Left lobe of liver (tissue), 2 donors: ENCODE data around the gene GNAO1. TPM values are rescaled to one million over a fixed set of nuclear protein-coding genes. Genes with fewer than 3 reads are reported as not detected.
A peak's percentile ranks its signal among the peaks of the same experiment; 100 is the strongest.

Source experiments
- ATAC-seq: fragments of 200-7000 bp; cut with Tn5 transposase; one replicate; pipeline ENCODE4 v1.9.1; 2020; ENCODE audit warnings: mild to moderate bottlenecking, moderate library complexity
- DNase-seq: peaks from one replicate; pipeline ENCODE4 v3.0.0-alpha.2; 2020; ENCODE audit warnings: low spot score
- total RNA-seq: library from RNA; stranded (reverse); gene quantifications from one replicate; pipeline ENCODE4 v1.2.1, GENCODE V29; 2021
- donor health status: DM: no; HTN: no; CAD: no; lungs with moderate emphysema.
- donor health status: DM: no; HTN: yes; CAD: no.

Gene GNAO1
- total RNA-seq, 1 donor from 2014 or later, result 24.4 TPM

GRCh38 chr16:56327071-56327928 lies 136.0 kb downstream of the GNAO1 start:
- DNase-seq (no peak), ATAC-seq (no peak)

DNA sequence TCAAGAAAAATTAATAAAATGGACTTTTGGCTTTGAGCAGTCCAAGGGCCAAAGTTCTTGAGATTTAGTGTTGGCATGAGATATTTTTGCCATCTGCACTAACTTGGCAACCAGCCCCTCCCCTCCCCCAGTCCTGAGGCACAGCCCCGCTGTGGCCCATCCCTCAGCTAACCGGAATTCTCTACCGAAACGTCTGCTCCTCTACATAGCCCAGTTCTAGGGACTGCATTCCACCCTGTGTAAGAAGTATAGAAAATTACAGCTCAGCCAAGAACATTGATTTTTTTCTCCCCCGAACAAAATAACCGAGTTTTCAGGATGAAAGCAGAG lies 136.6 kb downstream of the GNAO1 start:
- DNase-seq (no peak), ATAC-seq (no peak)

DNA sequence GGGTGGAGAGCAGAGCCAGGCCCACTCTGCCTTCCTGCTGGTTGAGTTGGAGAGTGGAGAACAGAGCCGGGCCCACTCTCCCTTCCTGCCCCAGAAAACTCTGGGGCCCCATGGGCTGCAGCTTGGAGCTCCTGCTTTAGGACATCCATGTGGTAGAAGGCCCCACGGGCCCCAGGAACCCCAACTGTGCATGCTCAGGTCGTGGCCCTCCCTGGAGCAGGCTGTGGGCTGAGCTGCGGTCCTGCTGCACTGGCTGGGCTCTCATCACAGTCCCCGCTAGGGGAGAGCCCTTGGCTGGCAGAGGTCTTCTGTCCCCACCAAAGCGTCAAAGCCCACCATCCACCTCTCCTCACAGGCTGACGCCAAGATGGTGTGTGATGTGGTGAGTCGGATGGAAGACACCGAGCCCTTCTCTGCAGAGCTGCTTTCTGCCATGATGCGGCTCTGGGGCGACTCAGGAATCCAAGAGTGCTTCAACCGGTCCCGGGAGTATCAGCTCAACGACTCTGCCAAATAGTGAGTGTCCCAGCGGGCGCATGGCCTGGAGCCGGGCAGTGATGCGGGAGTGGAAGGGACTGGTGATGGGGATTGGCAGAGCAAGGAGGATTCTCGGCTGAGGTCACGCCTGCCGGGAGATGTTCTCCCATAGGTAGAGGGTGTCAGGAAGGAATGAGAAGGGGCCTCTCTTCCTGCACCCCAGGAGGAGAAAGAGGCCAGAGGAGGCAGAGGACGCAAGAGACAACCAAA lies 137.2 kb downstream of the GNAO1 start:
- ATAC-seq (no peak), DNase-seq (no peak)

DNA sequence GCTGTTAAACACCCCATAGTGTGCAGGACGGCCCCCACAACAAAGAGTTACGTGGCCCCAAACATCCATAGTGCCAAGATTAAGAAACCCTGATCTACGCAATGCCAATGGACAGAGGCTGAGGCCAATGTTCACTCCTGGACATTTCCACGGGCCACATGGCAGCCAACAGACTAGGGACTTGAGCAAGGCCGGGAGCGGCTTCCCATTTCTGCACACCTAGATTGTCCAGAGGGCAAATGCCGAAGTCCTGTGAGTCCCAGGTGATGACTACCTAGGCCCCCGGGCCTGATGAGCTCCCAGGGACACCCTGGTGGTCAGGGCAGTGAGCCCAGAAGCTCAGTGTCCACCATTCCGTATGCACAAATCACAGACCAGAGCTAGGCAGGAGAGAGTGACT lies 138.6 kb downstream of the GNAO1 start:
- DNase-seq, result peak; percentile 92
- peak; percentile 74 for ATAC-seq

DNA sequence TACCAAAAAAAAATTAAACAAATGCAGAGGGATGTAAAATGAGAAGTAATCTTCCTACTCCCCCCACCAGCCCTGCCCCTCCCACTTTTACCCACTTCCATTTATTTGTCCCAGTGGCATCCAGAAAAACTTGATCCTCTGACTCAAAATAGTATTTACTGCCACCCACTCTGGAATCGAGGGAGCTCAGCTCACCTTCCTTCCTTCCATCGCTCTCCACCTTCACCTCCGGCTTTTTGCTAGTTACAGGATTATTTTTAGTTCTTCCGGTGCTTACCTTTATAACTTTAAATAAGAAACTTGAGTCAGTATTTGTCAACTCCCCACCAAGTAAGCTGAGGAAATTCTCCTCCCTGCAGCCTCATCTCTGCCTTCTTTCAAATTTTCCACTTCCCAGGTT lies 139.2 kb downstream of the GNAO1 start:
- ATAC-seq (no peak), DNase-seq (no peak)

DNA sequence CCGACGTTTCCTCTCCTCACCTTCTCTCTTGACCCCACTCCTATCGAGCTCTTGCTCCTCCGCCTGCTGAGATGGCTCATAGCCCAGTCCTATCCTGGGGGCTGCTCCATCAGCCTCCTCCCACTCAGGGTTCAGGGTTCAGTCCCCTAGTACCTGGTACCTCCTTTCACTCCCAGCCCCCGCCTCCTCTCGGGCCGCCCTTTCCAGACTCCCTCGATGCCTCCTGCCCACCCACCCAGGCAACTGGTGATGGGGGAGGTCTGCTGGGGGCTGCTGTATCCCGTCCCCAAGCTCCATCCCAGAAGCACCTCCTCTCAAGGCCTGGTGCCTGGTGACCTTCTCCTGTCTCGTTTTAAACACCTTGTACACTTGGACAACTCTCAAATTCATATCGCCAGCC lies 140.1 kb downstream of the GNAO1 start:
- ATAC-seq (no peak), DNase-seq (no peak)

DNA sequence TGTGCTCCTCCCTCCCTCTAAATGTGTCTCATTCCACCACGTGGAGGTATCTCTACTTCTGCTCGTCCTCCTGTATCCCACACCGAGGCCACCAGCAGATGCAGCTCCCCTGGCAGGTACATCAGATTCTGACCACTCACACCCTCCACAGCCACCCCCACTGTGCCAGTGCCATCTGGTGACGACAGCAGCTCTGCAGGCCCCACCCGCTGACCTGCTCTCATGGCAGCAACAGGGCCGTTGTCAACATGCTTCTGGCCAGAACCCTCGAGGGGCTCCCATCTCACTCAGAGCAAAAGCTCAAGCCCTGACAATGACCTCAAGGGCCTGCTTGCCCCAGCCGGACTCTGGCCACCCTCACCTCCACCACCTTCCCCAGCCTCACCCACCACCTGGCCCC lies 140.6 kb downstream of the GNAO1 start:
- DNase-seq (no peak), ATAC-seq (no peak)

GRCh38 chr16:56332464-56333079 lies 141.3 kb downstream of the GNAO1 start:
- DNase-seq (peak; percentile 82), ATAC-seq (peak; percentile 72)

- DNase-seq (no peak), ATAC-seq (no peak)
These were observed 143.5 kb downstream of the GNAO1 start for GRCh38 chr16:56334761-56335160.

DNA sequence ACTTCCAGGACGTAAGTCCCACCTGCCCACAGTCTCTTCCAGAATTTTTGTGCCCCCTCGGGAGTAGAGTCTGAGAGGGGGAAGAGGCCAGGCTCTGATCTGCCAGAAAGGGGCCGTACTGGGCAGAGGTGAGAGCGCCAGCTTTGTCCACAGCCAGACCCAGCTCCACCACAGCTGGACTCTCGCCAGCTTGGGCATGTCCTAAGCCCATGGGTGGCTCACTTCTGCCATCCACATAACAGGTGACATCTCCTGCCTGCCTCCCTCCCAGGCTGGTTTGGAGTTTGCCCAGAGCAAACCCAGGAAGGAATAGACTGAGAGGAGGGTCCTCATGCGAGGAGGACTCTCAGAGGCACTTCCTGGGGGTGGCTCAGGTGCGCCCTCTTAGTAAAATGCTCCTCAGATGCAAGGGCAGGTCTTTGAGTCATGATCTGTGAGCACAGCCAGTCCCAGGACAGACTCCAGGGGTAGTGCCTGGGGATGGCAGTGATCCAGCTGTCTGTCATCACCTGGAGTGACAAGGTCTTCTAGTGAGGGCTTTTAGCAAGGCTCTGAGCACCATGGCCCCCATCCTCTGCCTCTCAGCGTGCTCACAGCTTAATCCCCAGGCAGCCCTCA lies 144.9 kb downstream of the GNAO1 start:
- peak; percentile 81 for DNase-seq
- ATAC-seq, result peak; percentile 66

GRCh38 chr16:56336711-56337110 lies 145.4 kb downstream of the GNAO1 start:
- no peak for DNase-seq

GRCh38 chr16:56337131-56337857 lies 146.0 kb downstream of the GNAO1 start:
- ATAC-seq (no peak), DNase-seq (no peak)

More at GRCh38 chr16:56336711-56337110, 145.4 kb downstream of the GNAO1 start:
- no peak for ATAC-seq

- DNase-seq (no peak), ATAC-seq (no peak)
These were observed 146.6 kb downstream of the GNAO1 start for GRCh38 chr16:56337858-56338325.

DNA sequence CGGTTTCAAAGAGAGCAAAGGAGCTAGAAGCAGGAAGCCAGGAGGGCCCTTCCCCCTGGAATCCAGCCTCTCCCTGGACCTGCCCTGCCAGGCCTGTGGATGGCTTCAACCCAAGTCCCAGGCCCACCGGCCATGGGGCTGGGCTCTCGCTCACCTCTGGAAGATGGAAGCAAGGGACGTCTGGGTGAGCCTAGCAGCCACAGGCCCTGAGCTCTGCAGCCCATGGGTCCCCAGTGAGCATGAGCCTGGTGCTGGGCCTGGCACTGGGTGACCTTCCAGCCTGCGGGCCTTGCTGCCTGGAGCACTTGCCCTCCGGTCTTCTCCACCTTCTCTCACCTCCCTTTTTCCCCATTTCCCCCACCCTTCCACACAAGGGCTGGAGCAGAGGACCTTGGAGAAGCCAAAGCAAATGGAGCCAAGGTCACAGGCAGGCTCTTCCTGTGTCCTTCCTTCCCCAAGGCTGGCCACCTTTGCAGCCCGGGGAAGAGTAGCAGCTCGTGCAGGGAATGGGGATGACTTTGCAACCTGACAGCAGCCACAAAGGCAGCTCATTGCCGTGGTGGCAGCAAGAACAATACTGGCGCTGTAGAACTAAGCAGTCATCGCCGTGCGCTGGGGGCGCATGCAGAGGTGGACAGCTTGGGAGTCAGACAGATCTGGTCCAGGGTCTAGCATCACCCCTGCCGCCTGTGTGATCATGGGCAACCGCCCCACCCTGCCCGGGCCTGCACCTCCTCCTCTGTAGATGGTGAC lies 147.5 kb downstream of the GNAO1 start:
- no peak for ATAC-seq
- no peak for DNase-seq

- DNase-seq (no peak), ATAC-seq (no peak)
These were observed 148.3 kb downstream of the GNAO1 start for GRCh38 chr16:56339431-56340195.

DNA sequence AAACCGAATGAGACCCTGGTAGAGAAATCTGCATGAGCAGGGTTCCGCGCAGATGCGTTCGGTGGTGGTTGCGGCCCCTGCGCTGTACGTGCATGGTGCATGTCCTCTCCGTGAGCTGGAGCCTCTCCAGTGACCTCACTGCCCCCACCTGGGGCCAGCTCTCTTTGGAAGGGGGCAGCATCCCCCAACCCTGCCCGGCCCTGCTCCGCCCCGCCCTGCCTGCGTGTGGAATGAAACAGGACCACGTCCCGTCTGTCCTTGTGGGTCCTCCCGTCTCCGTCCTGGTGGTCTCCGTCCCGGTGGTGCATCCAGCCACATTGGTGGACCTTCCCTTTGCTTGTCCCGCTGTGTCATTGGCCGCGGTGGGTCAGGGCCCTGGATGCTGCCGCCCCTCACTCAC lies 149.1 kb downstream of the GNAO1 start:
- no peak for DNase-seq
- no peak for ATAC-seq

GRCh38 chr16:56340864-56341365 lies 149.6 kb downstream of the GNAO1 start:
- DNase-seq (no peak), ATAC-seq (no peak)

- no peak for DNase-seq
These were observed 150.5 kb downstream of the GNAO1 start for GRCh38 chr16:56341656-56342399.

More at GRCh38 chr16:56341656-56342399, 150.5 kb downstream of the GNAO1 start:
- ATAC-seq, result peak; percentile 3
